Nephron progenitor cell (in vitro differentiated cells): Measurements from ENCODE around the gene ADAM12.
A peak's percentile ranks its signal among the peaks of the same experiment; 100 is the strongest.
"Not testable (repeated sequence)": the region's sequence is repeated elsewhere in the genome, so short reads cannot be mapped to it uniquely, and the experiment has no call there.

Experiments
- DNase-seq: peaks from one replicate; pipeline ENCODE4 v3.0.0; 2021
- H3K27ac Mint-ChIP-seq: 2 replicates; pipeline ENCODE4 v1.8.0; 2021; ENCODE audit warnings: mild to moderate bottlenecking, moderate library complexity, mixed read lengths
- H3K27me3 Mint-ChIP-seq: 2 replicates; pipeline ENCODE4 v1.8.0; 2021; ENCODE audit warnings: mild to moderate bottlenecking, low read depth, mixed read lengths; ENCODE audit not compliant: poor library complexity
- H3K36me3 Mint-ChIP-seq: 2 replicates; pipeline ENCODE4 v1.8.0; 2021; ENCODE audit warnings: low read depth, mixed read lengths
- H3K4me1 Mint-ChIP-seq: 2 replicates; pipeline ENCODE4 v1.8.0; 2021; ENCODE audit warnings: mixed read lengths
- H3K4me3 Mint-ChIP-seq: 2 replicates; pipeline ENCODE4 v1.8.0; 2021; ENCODE audit warnings: mild to moderate bottlenecking, moderate library complexity, mixed read lengths
- H3K9me3 Mint-ChIP-seq: 2 replicates; pipeline ENCODE4 v1.8.0; 2021; ENCODE audit warnings: mild to moderate bottlenecking, moderate library complexity, mixed read lengths
- CTCF ChIP-seq: fragments of 200-600 bp; sonication (generic); IDR thresholded peaks from 2 replicates; pipeline ENCODE4 v1.5.0; 2021; ENCODE audit warnings: antibody characterized with exemption

The ADAM12 gene

GRCh38 chr10:126353666-126354065, 34.6 kb downstream of the ADAM12 start:
- H3K4me1 Mint-ChIP-seq, result peaks cover 34% of the 10 kb centered on the region
- peaks cover 25% of the 10 kb centered on the region for H3K36me3 Mint-ChIP-seq
- peaks cover 42% of the 10 kb centered on the region for H3K9me3 Mint-ChIP-seq
- H3K4me3 Mint-ChIP-seq, result no peak overlapping the region
- no peak overlapping the region for H3K27ac Mint-ChIP-seq
- no peak for DNase-seq
- peaks cover 9% of the 10 kb centered on the region for H3K27me3 Mint-ChIP-seq
- TF ChIP-seq CTCF, result no peak

GRCh38 chr10:126352453-126352852, 35.8 kb downstream of the ADAM12 start:
- Mint-ChIP-seq H3K4me1 (peaks cover 34% of the 10 kb centered on the region), H3K9me3 (peaks cover 33% of the 10 kb centered on the region), H3K27me3 (peaks cover 14% of the 10 kb centered on the region), H3K4me3 (no peak overlapping the region), H3K36me3 (peaks cover 16% of the 10 kb centered on the region), H3K27ac (no peak overlapping the region)
- no peak for TF ChIP-seq CTCF
- no peak for DNase-seq

DNA sequence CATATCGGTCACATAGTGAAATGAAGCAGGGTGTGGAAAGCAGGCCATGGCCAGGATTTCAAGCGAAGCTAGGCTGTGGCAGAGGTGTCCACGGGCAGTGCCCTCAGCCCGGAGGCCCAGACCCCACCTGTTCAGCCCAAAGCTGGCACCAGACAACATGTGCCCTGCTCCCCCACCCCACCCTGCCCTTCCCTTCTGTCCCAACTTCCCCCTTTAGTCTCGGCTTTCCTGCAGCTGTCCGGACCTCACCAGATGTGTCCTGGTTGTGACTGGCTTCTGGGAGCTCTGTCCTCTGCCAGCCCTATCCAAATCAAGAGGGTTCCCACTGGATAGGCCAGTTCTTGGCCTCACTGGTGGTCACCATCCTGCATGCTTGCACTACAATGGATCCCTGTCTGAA, 37.3 kb downstream of the ADAM12 start:
- no peak for DNase-seq
- Mint-ChIP-seq H3K36me3 (peaks cover 2% of the 10 kb centered on the region), H3K27me3 (peaks cover 17% of the 10 kb centered on the region), H3K4me3 (no peak overlapping the region), H3K9me3 (peaks cover 31% of the 10 kb centered on the region), H3K27ac (peak overlapping the region; percentile 86), H3K4me1 (peaks cover 34% of the 10 kb centered on the region)
- no peak for TF ChIP-seq CTCF

DNA sequence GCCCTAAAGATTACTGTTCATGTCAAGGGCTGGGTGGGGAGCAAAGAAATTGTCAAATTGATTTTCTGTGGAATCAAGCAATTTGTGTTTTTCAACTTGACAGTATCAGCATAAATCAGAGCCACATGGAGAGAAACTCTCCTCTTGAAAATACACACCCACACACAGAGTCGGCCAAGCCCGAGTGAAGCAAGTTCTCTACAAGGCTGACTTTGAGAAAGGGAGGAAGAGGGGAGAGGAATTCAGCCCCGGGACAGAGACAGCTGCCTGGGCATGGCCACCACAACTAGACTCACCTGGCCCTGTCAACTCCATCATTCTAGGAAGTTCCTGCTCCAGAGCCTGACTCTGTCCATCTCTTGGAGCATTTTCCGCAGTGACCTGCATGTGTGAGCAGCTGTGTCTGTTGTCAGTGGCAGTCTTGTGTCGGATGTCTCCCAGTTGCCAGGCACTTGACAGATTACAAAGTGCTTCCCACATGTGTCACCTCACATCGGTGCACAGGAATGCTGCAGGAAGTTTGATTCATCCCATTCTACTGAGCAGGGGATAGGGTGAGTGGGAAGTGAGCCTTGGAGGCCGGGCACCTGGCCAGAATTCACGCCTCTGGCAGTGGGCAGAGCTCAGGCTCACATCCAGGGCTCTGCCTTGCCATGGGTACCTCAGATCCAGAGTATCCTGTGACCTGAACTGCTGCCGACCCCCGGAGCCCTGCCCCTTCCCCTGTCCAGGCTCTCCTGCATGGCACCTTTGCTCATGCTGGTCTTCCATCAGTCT, 37.9 kb downstream of the ADAM12 start:
- peaks cover 31% of the 10 kb centered on the region for H3K9me3 Mint-ChIP-seq
- H3K27me3 Mint-ChIP-seq, result peaks cover 17% of the 10 kb centered on the region
- H3K36me3 Mint-ChIP-seq, result no peaks in the 10 kb centered on the region
- peaks cover 34% of the 10 kb centered on the region for H3K4me1 Mint-ChIP-seq
- peak; percentile 11 for DNase-seq
- TF ChIP-seq CTCF, result no peak
- H3K4me3 Mint-ChIP-seq, result no peak overlapping the region
- peak overlapping the region; percentile 26 for H3K27ac Mint-ChIP-seq

DNA sequence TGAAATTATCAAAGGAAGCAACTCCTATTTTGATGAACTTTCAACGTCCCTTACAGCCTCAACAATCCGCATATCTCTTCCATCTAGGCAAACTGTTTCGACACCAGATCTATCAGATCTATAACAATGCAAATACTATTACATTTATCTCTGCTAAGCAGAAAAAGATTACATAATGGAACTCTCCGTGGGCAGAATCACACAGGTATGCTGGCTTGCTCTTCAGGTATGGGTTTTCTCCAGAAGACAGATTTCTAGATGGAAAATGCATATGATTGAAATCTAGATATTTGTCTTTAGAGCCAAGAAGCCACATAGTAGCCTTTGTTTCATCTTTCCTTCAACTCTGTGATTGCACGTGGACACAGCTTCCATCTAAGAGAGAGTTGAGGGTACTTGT, 38.6 kb downstream of the ADAM12 start:
- Mint-ChIP-seq H3K9me3 (peaks cover 26% of the 10 kb centered on the region), H3K27ac (peak overlapping the region; percentile 26), H3K36me3 (no peaks in the 10 kb centered on the region), H3K4me3 (no peak overlapping the region), H3K4me1 (peaks cover 34% of the 10 kb centered on the region), H3K27me3 (peaks cover 17% of the 10 kb centered on the region)
- TF ChIP-seq CTCF, result no peak
- no peak for DNase-seq

- DNase-seq, result no peak
- H3K27ac Mint-ChIP-seq, result no peak overlapping the region
- peaks cover 29% of the 10 kb centered on the region for H3K9me3 Mint-ChIP-seq
- no peak overlapping the region for H3K4me3 Mint-ChIP-seq
- peaks cover 34% of the 10 kb centered on the region for H3K4me1 Mint-ChIP-seq
- peaks cover 16% of the 10 kb centered on the region for H3K27me3 Mint-ChIP-seq
- H3K36me3 Mint-ChIP-seq, result no peaks in the 10 kb centered on the region
- no peak for TF ChIP-seq CTCF
These were observed 39.2 kb downstream of the ADAM12 start for GRCh38 chr10:126349101-126349500.

DNA sequence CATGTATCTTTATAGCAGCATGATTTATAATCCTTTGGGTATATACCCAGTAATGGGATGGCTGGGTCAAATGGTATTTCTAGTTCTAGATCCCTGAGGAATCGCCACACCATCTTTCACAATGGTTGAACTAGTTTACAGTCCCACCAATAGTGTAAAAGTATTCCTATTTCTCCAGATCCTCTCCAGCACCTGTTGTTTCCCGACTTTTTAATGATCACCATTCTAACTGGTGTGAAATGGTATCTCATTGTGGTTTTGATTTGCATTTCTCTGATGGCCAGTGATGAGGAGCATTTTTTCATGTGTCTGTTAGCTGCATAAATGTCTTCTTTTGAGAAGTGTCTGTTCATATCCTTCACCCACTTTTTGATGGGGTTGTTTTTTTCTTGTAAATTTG, 44.8 kb downstream of the ADAM12 start:
- not testable (repeated sequence) for H3K4me3 Mint-ChIP-seq, H3K36me3 Mint-ChIP-seq, H3K27ac Mint-ChIP-seq

More for the DNA sequence above, 44.8 kb downstream of the ADAM12 start:
- not testable (repeated sequence) for H3K4me1 Mint-ChIP-seq, DNase-seq
- Mint-ChIP-seq H3K9me3 (peaks cover 34% of the 10 kb centered on the region), H3K27me3 (peaks cover 19% of the 10 kb centered on the region)
